Breast epithelium (tissue), 4 donors: ENCODE measurements around the gene ACOT12. TPM values are rescaled to one million over a fixed set of nuclear protein-coding genes. Genes with fewer than 3 reads are reported as not detected.
"Not testable (repeated sequence)": the region's sequence is repeated elsewhere in the genome, so short reads cannot be mapped to it uniquely, and the experiment has no call there.

ENCODE experiments used
- DNase-seq, 2 donors: peaks; one replicate each; pipeline ENCODE4 v3.0.0-alpha.2; 2019; ENCODE audit warnings: low spot score in 2 of 2
- H3K27ac ChIP-seq, 2 donors: fragments of 200-600 bp; sonication (generic) in 1 of 2; one replicate each; pipeline ENCODE4 v1.5.1; 2016 to 2019; ENCODE audit warnings: mild to moderate bottlenecking in 1 of 2
- H3K27me3 ChIP-seq, 2 donors: fragments of 200-600 bp; sonication (generic) in 1 of 2; one replicate each; pipeline versions ENCODE4 v1.5.1 to v1.6.0; 2017 to 2019; ENCODE audit warnings: control low read depth in 1 of 2, mild to moderate bottlenecking in 1 of 2
- H3K36me3 ChIP-seq: fragments of 200-600 bp; one replicate; pipeline ENCODE4 v1.5.1; 2019
- H3K4me1 ChIP-seq, 2 donors: fragments of 200-600 bp; sonication (generic); one replicate each; pipeline ENCODE4 v1.5.1; 2016 to 2019; ENCODE audit warnings: control low read depth in 1 of 2
- H3K4me3 ChIP-seq, 3 donors: fragments of 200-600 bp; sonication (generic); 1 replicate in 2 of 3; 2 replicates in 1 of 3; pipeline ENCODE4 v1.5.1; 2016 to 2019; ENCODE audit warnings: mild to moderate bottlenecking in 3 of 3, moderate library complexity in 2 of 3
- H3K9me3 ChIP-seq, 2 donors: fragments of 200-600 bp; sonication (generic) in 1 of 2; one replicate each; pipeline ENCODE4 v1.5.1; 2016 to 2019; ENCODE audit warnings: control low read depth in 1 of 2
- POLR2A ChIP-seq: fragments of 450-650 bp; IDR thresholded peaks from one replicate; pipeline ENCODE4 v1.6.1; 2016; ENCODE audit warnings: antibody characterized with exemption, mild to moderate bottlenecking, moderate library complexity
- POLR2AphosphoS5 ChIP-seq, 3 donors: sonication (generic); formaldehyde crosslinking; IDR thresholded peaks; one replicate each; pipeline ENCODE4 v1.6.1; 2017; ENCODE audit warnings: antibody characterized with exemption in 3 of 3
- intact Hi-C: fragments of 100-400 bp; cut with DNase I; formaldehyde crosslinking; loops from one replicate; pipeline ENCODE4 v1.15.1; 2023; ENCODE audit warnings: low total_unique reads
- total RNA-seq, 3 donors: library from RNA; depleted of rRNA; stranded (reverse); fragments of >200 nt; gene quantifications; one replicate each; pipeline ENCODE4 v1.1.0, GENCODE V29; 2016
- TF ChIP-seq, protein P1 (sequence below), 3 donors: fragments of 450-650 bp; IDR thresholded peaks; one replicate each; pipeline ENCODE4 v1.5.1; 2016 to 2017; ENCODE audit warnings: antibody characterized with exemption in 3 of 3, mild to moderate bottlenecking in 3 of 3, moderate library complexity in 3 of 3

The ACOT12 gene
- total RNA-seq, 3 donors from 2014 or later = not detected

DNA sequence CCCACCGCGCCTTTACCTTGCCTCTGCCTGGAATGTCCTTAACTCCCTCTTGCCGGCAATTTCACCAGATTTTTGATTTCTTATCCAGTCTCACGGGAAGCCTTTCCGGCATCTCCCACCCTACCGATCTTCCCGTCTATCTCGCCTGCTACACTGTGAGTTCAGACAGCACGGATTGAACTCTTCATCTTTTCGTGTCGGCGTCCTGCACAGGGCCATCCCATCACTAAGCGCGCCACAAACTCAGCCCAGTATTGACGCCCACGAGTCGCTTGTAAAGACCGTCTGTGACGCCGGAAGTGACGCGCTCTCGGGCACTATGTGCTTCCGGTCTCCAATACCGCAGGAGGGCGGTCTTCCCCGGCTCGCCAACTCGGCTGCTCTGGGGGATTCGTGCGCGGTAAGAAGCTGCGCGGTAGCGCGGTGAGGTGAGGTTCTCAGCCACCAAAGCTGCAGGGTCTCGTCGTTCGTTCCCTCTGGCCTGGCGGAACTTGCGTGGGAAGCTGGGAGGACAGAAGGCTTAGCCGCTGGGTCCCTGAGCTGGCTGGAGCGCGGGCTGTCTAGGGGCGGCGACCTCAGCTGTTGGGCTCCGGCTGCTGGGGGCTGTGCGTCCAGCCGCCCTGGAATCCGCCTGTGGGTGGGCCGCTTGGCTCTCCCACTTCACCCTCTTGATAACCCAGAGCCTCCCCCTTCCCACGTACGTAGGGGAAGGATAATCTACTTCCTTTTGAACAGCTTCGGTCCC lies 92.5 kb downstream of the ACOT12 start, which contains the start of gene ZCCHC9:
ZCCHC9 (plus strand) TSS at position 317 of the 745 bp plus-strand sequence. CDS start 3,171 bp downstream, outside the sequence.
- intact Hi-C loops = no loop called here
- peak within 1 kb of the TSS; percentile 94 to 97 for H3K27ac ChIP-seq
- no peaks in the 10 kb centered on the region for H3K9me3 ChIP-seq
- H3K27me3 ChIP-seq = no peaks in the 10 kb centered on the region
- peaks cover 0 to 5% of the 10 kb centered on the region in 2 donors for H3K4me1 ChIP-seq
- H3K36me3 ChIP-seq = no peaks in the 10 kb centered on the region
- H3K4me3 ChIP-seq = peak within 1 kb of the TSS; percentile 65 to 94 (median 92)
- peak; percentile 91 for DNase-seq
- TF ChIP-seq POLR2AphosphoS5 (IDR thresholded peaks at IDR 0.05) (peak; percentile 82 to 95 (median 82)), POLR2A (peak; percentile 78)
- TF ChIP-seq, protein P1, sequence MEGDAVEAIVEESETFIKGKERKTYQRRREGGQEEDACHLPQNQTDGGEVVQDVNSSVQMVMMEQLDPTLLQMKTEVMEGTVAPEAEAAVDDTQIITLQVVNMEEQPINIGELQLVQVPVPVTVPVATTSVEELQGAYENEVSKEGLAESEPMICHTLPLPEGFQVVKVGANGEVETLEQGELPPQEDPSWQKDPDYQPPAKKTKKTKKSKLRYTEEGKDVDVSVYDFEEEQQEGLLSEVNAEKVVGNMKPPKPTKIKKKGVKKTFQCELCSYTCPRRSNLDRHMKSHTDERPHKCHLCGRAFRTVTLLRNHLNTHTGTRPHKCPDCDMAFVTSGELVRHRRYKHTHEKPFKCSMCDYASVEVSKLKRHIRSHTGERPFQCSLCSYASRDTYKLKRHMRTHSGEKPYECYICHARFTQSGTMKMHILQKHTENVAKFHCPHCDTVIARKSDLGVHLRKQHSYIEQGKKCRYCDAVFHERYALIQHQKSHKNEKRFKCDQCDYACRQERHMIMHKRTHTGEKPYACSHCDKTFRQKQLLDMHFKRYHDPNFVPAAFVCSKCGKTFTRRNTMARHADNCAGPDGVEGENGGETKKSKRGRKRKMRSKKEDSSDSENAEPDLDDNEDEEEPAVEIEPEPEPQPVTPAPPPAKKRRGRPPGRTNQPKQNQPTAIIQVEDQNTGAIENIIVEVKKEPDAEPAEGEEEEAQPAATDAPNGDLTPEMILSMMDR (IDR thresholded peaks at IDR 0.05) = no peak

DNA sequence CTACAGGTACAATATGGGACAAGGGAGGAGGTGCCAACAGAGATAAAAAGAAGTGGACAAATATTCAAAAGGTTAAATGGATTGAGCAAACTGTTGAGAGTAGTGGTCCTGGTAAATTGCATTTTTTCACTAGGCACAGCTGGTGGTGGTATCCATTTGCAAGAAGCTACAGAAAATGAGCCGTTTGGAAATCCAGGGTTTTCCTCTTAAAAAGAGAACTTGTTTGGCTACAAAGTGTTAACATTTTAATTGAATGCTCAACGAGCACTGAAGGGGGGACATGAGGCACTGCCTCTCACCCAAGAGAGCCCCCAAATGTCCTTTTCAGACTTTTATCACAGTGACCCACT lies 93.0 kb downstream of the ACOT12 start:
- no peaks in the 10 kb centered on the region for H3K9me3 ChIP-seq
- no peak for DNase-seq
- intact Hi-C loops = no loop called here
- no peaks in the 10 kb centered on the region for H3K36me3 ChIP-seq
- peak overlapping the region; percentile 65 to 94 (median 92) for H3K4me3 ChIP-seq
- H3K27ac ChIP-seq = peak overlapping the region; percentile 94 to 97
- H3K4me1 ChIP-seq = peaks cover 0 to 5% of the 10 kb centered on the region in 2 donors
- no peaks in the 10 kb centered on the region for H3K27me3 ChIP-seq
- TF ChIP-seq POLR2AphosphoS5 (IDR thresholded peaks at IDR 0.05) (no peak), POLR2A (no peak)
- TF ChIP-seq, protein P1 (IDR thresholded peaks at IDR 0.05) = no peak

DNA sequence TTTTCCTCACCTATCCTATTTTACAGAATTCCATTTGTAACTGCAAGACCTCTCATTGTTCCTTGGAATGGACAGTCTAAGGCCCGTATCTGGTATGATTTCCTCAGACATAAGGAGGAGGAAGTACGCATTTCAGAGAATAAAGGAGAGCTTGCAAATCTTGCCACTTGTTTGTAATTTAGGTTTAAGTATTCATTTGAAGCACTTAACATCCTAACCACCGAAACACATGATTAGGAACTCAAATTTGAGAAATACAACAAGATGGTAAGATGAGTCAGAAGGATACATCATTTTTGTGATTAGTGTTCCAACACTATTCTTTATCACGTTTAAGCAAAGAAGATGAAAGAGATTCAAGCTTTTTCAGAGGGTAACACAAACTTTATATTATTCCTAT lies 96.4 kb downstream of the ACOT12 start:
- no peak for TF ChIP-seq POLR2A
- TF ChIP-seq, protein P1 (IDR thresholded peaks at IDR 0.05) = no peak
- no peak for TF ChIP-seq POLR2AphosphoS5 (IDR thresholded peaks at IDR 0.05)
- Histone ChIP-seq H3K27ac (no peak overlapping the region), H3K27me3 (no peaks in the 10 kb centered on the region), H3K4me1 (peaks cover 0 to 5% of the 10 kb centered on the region in 2 donors), H3K4me3 (no peak overlapping the region), H3K9me3 (peaks cover 2 to 3% of the 10 kb centered on the region in 2 donors), H3K36me3 (no peaks in the 10 kb centered on the region)
- intact Hi-C loops = no loop called here
- DNase-seq = no peak

DNA sequence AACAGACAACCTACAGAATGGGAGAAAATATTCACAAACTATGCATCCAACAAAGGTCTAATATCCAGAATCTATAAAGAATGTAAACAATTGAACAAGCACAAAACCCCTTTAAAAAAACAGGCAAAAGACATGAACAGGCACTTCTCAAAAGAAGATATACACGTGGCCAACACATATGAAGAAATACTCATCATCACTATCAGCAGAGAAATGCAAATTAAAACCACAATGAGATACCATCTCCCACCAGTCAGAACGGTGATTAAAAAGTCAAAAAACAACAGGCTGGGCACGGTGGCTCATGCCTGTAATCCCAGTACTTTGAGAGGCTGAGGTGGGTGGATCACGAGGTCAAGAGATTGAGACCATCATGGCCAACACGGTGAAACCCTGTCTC lies 99.9 kb downstream of the ACOT12 start:
- H3K4me3 ChIP-seq, H3K27ac ChIP-seq, H3K27me3 ChIP-seq, intact Hi-C loops, DNase-seq, H3K4me1 ChIP-seq, H3K36me3 ChIP-seq: not testable (repeated sequence)
- H3K9me3 ChIP-seq = peaks cover 11 to 12% of the 10 kb centered on the region in 2 donors

DNA sequence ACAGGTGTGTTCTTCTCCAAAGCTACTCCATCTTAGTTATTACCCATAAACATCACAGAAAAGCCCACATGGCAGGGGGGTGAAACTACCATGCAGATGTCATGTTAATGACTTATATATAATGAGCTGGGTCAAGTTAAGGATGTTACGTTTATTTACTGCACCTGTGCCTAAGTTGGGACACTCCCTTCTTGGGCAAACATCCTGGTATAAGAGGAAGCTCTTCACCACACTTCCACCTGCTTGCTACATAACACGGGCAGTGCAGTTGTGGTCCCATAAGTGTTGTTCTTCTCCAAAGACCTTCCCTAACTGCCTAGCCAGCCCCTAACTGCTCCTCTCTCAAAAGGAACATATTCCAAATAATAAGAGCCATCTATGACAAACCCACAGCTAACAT lies 101.8 kb downstream of the ACOT12 start:
- no peak for DNase-seq
- H3K27me3 ChIP-seq = no peaks in the 10 kb centered on the region
- no peak overlapping the region for H3K27ac ChIP-seq
- peaks cover 11 to 12% of the 10 kb centered on the region in 2 donors for H3K9me3 ChIP-seq
- H3K4me3 ChIP-seq = no peak overlapping the region
- intact Hi-C loops = no loop called here
- H3K36me3 ChIP-seq = no peaks in the 10 kb centered on the region
- TF ChIP-seq POLR2A = no peak
- TF ChIP-seq POLR2AphosphoS5 (IDR thresholded peaks at IDR 0.05) = no peak
- TF ChIP-seq, protein P1 (IDR thresholded peaks at IDR 0.05) = no peak
- H3K4me1 ChIP-seq = no peaks in the 10 kb centered on the region
